Liver (tissue), 9 donors: ENCODE data around the gene OGFOD3. TPM values are rescaled to one million over a fixed set of nuclear protein-coding genes. Genes with fewer than 3 reads are reported as not detected.

Experiments used
- DNase-seq: peaks from one replicate; pipeline ENCODE4 v3.0.0-alpha.2; 2017; ENCODE audit warnings: low spot score
- H3K27ac ChIP-seq, 2 donors: one replicate each; pipeline ENCODE4 v1.7.0; 2013; ENCODE audit warnings: inconsistent platforms in 2 of 2, low read length in 2 of 2, control low read depth in 1 of 2, low read depth in 1 of 2, mild to moderate bottlenecking in 1 of 2
- H3K27me3 ChIP-seq, 4 donors: one replicate each; pipeline versions ENCODE4 v1.6.1 to v1.7.0; 2013; ENCODE audit warnings: low read length in 3 of 4, inconsistent platforms in 1 of 4, mild to moderate bottlenecking in 1 of 4, moderate library complexity in 1 of 4; ENCODE audit not compliant: control insufficient read depth in 4 of 4, insufficient read depth in 4 of 4
- H3K36me3 ChIP-seq, 4 donors: one replicate each; pipeline versions ENCODE4 v1.6.1 to v1.7.0; 2013; ENCODE audit warnings: low read length in 3 of 4, mild to moderate bottlenecking in 3 of 4, low read depth in 1 of 4, moderate library complexity in 1 of 4; ENCODE audit not compliant: control insufficient read depth in 4 of 4, insufficient read depth in 3 of 4
- H3K4me1 ChIP-seq, 4 donors: one replicate each; pipeline versions ENCODE4 v1.6.1 to v1.7.0; 2013; ENCODE audit warnings: low read length in 3 of 4, mild to moderate bottlenecking in 3 of 4, moderate library complexity in 1 of 4; ENCODE audit not compliant: control insufficient read depth in 4 of 4, insufficient read depth in 4 of 4
- H3K4me3 ChIP-seq, 3 donors: one replicate each; pipeline versions ENCODE4 v1.6.1 to v1.7.0; 2013; ENCODE audit warnings: low read length in 3 of 3, control low read depth in 1 of 3, low read depth in 1 of 3, mild to moderate bottlenecking in 1 of 3
- H3K9ac ChIP-seq, 2 donors: one replicate each; pipeline ENCODE4 v1.7.0; 2013; ENCODE audit warnings: low read length in 2 of 2, mild to moderate bottlenecking in 2 of 2, moderate library complexity in 2 of 2, control low read depth in 1 of 2, low read depth in 1 of 2
- H3K9me3 ChIP-seq, 4 donors: one replicate each; pipeline versions ENCODE4 v1.6.1 to v1.7.0; 2013; ENCODE audit warnings: low read length in 3 of 4; ENCODE audit not compliant: control insufficient read depth in 4 of 4
- EGR1 ChIP-seq, 2 donors: IDR thresholded peaks; 2 replicates each; pipeline ENCODE4 v1.6.1; 2016 to 2018; ENCODE audit warnings: antibody characterized with exemption in 2 of 2, low read depth in 2 of 2
- FOXA1 ChIP-seq: IDR thresholded peaks from 2 replicates; pipeline ENCODE4 v1.6.1; 2016; ENCODE audit warnings: antibody characterized with exemption
- FOXA2 ChIP-seq: IDR thresholded peaks from 2 replicates; pipeline ENCODE4 v1.6.1; 2016; ENCODE audit warnings: antibody characterized with exemption
- GABPA ChIP-seq, 2 donors: IDR thresholded peaks in 1 of 2; conservative IDR thresholded peaks in 1 of 2; 2 replicates each; pipeline ENCODE4 v1.6.1; 2016; ENCODE audit warnings: antibody characterized with exemption in 2 of 2, mild to moderate bottlenecking in 1 of 2, moderate library complexity in 1 of 2
- HNF4A ChIP-seq, 2 donors: conservative IDR thresholded peaks; 2 replicates each; pipeline ENCODE4 v1.6.1; 2016; ENCODE audit warnings: antibody characterized with exemption in 2 of 2, mild to moderate bottlenecking in 2 of 2
- HNF4G ChIP-seq: IDR thresholded peaks from 2 replicates; pipeline ENCODE4 v1.6.1; 2016; ENCODE audit warnings: antibody characterized with exemption
- JUND ChIP-seq, 2 donors: IDR thresholded peaks; 2 replicates each; pipeline ENCODE4 v1.6.1; 2016; ENCODE audit warnings: antibody characterized with exemption in 2 of 2
- NR2F2 ChIP-seq: IDR thresholded peaks from 2 replicates; pipeline ENCODE4 v1.6.1; 2016; ENCODE audit warnings: antibody characterized with exemption
- RAD21 ChIP-seq, 2 donors: IDR thresholded peaks; 2 replicates each; pipeline ENCODE4 v1.6.1; 2016; ENCODE audit warnings: antibody characterized with exemption in 2 of 2, mild to moderate bottlenecking in 2 of 2
- RXRA ChIP-seq, 2 donors: IDR thresholded peaks; 2 replicates each; pipeline ENCODE4 v1.6.1; 2017 to 2018; ENCODE audit warnings: antibody characterized with exemption in 2 of 2, mild to moderate bottlenecking in 1 of 2
- SP1 ChIP-seq: IDR thresholded peaks from 2 replicates; pipeline ENCODE4 v1.6.1; 2018; ENCODE audit warnings: antibody characterized with exemption, mild to moderate bottlenecking
- TAF1 ChIP-seq: conservative IDR thresholded peaks from 2 replicates; pipeline ENCODE4 v1.6.1; 2016; ENCODE audit warnings: antibody characterized with exemption, mild to moderate bottlenecking
- YY1 ChIP-seq: IDR thresholded peaks from 2 replicates; pipeline ENCODE4 v1.6.1; 2016; ENCODE audit warnings: antibody characterized with exemption, mild to moderate bottlenecking
- WGBS: extraction: QIAGEN DNeasy Blood & Tissue Kit; methylation state at CpG from one replicate; pipeline ENCODE4 v1.1.7; 2013; 5-methylcytosine and 5-hydroxymethylcytosine counted together
- polyA plus RNA-seq, 2 donors: library from polyadenylated mRNA; stranded (reverse) in 1 of 2; unstranded in 1 of 2; fragments of 200-250 nt in 1 of 2; fragments of >200 nt in 1 of 2; fragmentation: Nextera tagmentation in 1 of 2; extraction: Ambion mirVana in 1 of 2; gene quantifications; one replicate each; pipeline versions ENCODE4 v1.2.1 to v1.2.3, GENCODE V29; 2013 to 2015
- total RNA-seq, 2 donors: library from RNA; depleted of rRNA; stranded (reverse); fragments of >200 nt; gene quantifications; one replicate each; pipeline ENCODE4 v1.2.3, GENCODE V29; 2014
- TF ChIP-seq, protein P1 (sequence below): IDR thresholded peaks from 2 replicates; pipeline ENCODE4 v1.6.1; 2016; ENCODE audit warnings: antibody characterized with exemption, mild to moderate bottlenecking
- TF ChIP-seq, protein P2 (sequence below): IDR thresholded peaks from 2 replicates; pipeline ENCODE4 v1.6.1; 2016; ENCODE audit warnings: antibody characterized with exemption
- TF ChIP-seq, protein P3 (sequence below): IDR thresholded peaks from 2 replicates; pipeline ENCODE4 v1.6.1; 2016; ENCODE audit warnings: antibody characterized with exemption
- TF ChIP-seq, protein P4 (sequence below): fragments of 150-350 bp; IDR thresholded peaks from 2 replicates; pipeline ENCODE4 v1.5.1; 2017; ENCODE audit warnings: improper control_type of control experiment, low read depth, low read length; ENCODE audit not compliant: missing input control
- TF ChIP-seq, protein P5 (sequence below): IDR thresholded peaks from 2 replicates; pipeline ENCODE4 v1.6.1; 2016; ENCODE audit warnings: antibody characterized with exemption
- donor health status: healthy.
- donor health status: healthy.
- donor health status: healthy.
- donor health status: healthy.
- donor health status: healthy.

OGFOD3 gene
- total and polyA plus RNA-seq, 4 donors: 15.0 to 23.2 (median 18.5) TPM

DNA sequence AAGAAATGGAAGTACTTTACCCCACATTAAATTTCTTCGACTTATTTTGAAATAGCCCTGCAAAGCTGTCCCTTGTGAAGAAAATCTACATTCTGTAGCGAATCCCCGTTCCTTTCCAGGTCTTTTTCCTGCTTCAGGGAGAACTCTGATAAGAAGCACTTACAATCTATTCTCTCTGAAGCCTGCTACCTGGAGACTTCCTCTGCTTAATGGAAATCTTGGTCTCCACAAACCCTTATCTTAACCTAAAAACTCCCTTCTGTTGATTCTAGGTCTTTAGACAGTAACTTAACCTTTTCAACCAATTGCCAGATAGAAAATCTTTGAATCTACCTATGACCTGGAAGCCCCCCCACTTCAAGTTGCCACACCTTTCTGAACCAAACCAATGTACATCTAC, 33.8 kb upstream of the OGFOD3 start:
- Histone ChIP-seq H3K4me3 (no peak overlapping the region), H3K36me3 (no peaks in the 10 kb centered on the region), H3K9ac (no peak overlapping the region), H3K27ac (no peak overlapping the region), H3K4me1 (peaks cover 4 to 22% (median 14%) of the 10 kb centered on the region in 4 donors), H3K9me3 (no peaks in the 10 kb centered on the region), H3K27me3 (no peaks in the 10 kb centered on the region)
- TF ChIP-seq RXRA (IDR thresholded peaks at IDR 0.05) (no peak), JUND (IDR thresholded peaks at IDR 0.05) (no peak), HNF4G (no peak), NR2F2 (no peak), TAF1 (no peak), SP1 (no peak), HNF4A (conservative IDR thresholded peaks at IDR 0.05) (no peak), GABPA (IDR thresholded peaks at IDR 0.05 in 1 of 2, conservative IDR thresholded peaks at IDR 0.05 in 1 of 2) (no peak), FOXA1 (no peak), FOXA2 (no peak), YY1 (no peak), EGR1 (IDR thresholded peaks at IDR 0.05; ENCODE audit: low read depth in 2 of 2) (no peak), RAD21 (IDR thresholded peaks at IDR 0.05) (no peak)
- TF ChIP-seq, protein P1, sequence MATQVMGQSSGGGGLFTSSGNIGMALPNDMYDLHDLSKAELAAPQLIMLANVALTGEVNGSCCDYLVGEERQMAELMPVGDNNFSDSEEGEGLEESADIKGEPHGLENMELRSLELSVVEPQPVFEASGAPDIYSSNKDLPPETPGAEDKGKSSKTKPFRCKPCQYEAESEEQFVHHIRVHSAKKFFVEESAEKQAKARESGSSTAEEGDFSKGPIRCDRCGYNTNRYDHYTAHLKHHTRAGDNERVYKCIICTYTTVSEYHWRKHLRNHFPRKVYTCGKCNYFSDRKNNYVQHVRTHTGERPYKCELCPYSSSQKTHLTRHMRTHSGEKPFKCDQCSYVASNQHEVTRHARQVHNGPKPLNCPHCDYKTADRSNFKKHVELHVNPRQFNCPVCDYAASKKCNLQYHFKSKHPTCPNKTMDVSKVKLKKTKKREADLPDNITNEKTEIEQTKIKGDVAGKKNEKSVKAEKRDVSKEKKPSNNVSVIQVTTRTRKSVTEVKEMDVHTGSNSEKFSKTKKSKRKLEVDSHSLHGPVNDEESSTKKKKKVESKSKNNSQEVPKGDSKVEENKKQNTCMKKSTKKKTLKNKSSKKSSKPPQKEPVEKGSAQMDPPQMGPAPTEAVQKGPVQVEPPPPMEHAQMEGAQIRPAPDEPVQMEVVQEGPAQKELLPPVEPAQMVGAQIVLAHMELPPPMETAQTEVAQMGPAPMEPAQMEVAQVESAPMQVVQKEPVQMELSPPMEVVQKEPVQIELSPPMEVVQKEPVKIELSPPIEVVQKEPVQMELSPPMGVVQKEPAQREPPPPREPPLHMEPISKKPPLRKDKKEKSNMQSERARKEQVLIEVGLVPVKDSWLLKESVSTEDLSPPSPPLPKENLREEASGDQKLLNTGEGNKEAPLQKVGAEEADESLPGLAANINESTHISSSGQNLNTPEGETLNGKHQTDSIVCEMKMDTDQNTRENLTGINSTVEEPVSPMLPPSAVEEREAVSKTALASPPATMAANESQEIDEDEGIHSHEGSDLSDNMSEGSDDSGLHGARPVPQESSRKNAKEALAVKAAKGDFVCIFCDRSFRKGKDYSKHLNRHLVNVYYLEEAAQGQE: no peak
- TF ChIP-seq, protein P2, sequence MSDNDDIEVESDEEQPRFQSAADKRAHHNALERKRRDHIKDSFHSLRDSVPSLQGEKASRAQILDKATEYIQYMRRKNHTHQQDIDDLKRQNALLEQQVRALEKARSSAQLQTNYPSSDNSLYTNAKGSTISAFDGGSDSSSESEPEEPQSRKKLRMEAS: no peak
- TF ChIP-seq, protein P3, sequence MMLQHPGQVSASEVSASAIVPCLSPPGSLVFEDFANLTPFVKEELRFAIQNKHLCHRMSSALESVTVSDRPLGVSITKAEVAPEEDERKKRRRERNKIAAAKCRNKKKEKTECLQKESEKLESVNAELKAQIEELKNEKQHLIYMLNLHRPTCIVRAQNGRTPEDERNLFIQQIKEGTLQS: no peak
- TF ChIP-seq, protein P4, sequence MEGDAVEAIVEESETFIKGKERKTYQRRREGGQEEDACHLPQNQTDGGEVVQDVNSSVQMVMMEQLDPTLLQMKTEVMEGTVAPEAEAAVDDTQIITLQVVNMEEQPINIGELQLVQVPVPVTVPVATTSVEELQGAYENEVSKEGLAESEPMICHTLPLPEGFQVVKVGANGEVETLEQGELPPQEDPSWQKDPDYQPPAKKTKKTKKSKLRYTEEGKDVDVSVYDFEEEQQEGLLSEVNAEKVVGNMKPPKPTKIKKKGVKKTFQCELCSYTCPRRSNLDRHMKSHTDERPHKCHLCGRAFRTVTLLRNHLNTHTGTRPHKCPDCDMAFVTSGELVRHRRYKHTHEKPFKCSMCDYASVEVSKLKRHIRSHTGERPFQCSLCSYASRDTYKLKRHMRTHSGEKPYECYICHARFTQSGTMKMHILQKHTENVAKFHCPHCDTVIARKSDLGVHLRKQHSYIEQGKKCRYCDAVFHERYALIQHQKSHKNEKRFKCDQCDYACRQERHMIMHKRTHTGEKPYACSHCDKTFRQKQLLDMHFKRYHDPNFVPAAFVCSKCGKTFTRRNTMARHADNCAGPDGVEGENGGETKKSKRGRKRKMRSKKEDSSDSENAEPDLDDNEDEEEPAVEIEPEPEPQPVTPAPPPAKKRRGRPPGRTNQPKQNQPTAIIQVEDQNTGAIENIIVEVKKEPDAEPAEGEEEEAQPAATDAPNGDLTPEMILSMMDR: no peak
- TF ChIP-seq, protein P5, sequence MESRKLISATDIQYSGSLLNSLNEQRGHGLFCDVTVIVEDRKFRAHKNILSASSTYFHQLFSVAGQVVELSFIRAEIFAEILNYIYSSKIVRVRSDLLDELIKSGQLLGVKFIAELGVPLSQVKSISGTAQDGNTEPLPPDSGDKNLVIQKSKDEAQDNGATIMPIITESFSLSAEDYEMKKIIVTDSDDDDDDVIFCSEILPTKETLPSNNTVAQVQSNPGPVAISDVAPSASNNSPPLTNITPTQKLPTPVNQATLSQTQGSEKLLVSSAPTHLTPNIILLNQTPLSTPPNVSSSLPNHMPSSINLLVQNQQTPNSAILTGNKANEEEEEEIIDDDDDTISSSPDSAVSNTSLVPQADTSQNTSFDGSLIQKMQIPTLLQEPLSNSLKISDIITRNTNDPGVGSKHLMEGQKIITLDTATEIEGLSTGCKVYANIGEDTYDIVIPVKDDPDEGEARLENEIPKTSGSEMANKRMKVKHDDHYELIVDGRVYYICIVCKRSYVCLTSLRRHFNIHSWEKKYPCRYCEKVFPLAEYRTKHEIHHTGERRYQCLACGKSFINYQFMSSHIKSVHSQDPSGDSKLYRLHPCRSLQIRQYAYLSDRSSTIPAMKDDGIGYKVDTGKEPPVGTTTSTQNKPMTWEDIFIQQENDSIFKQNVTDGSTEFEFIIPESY: no peak
- 91% methylated on average over 3 of the region's 3 CpGs for WGBS
- DNase-seq: no peak
